ENCODE data around the gene MPST.

MPST gene

DNA sequence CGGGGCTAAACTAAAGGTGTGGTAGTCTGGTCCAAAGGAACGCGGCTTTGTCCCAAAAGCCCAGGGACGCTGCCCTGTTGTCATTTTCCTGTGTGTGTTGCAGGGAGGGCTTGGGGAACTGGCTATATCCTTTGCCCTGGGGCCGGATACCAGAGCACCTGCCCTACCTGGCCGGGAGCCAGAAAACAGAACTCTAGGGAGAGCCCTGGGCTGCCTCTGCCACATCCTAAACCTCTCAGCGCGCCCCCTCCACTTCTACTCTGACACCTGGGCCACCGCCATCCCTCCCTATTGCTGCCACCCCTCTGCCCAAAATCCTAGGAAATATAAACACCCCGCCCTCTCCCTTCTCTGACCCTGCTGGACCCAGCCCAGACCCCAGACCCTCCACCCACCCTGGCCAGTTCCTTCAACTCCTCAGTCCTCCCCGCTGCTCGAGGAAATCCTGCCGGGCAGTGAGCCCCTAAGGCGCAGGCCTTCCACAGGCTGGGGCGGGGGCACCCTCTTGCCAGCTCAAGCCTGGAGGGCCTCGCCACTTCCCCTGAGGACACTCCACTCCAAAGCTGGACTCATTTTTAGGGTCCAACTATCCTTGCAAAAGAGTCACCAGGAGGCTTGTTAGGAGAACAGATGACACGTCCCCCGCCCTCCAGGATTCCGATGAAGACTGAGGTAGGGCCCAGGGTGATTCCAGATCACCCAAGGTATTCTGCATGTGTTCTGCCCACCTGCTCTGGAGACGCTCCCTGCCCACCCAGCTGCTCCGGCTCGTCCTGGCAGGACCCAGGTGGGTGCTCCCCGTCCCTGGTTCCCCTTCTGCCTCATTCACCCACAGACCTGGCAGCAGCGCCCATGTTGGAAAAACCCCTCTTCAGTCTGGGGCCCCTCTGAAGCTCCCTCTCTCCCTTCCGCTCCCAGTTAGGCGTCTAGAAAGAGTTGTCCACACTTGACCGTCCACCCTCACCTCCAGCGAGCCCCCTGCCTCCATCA lies 44.2 kb downstream of the MPST start:
- Histone ChIP-seq H3K4me1 (ENCODE audit: control insufficient read depth, insufficient read depth, low read length) (no peaks in the 10 kb centered on the region), H3K4me3 (ENCODE audit: low read depth, low read length) (no peak overlapping the region), H3K27ac (ENCODE audit: extremely low read depth, low read depth, low read length) (no peak overlapping the region), H3K9me3 (ENCODE audit: control insufficient read depth, insufficient read depth, low read depth, low read length) (no peaks in the 10 kb centered on the region), H3K36me3 (ENCODE audit: control insufficient read depth in 2 of 2, insufficient read depth in 1 of 2, low read length in 2 of 2) (peaks cover 0 to 30% of the 10 kb centered on the region in 2 experiments; a peak in 2 of 3 replicates)
- no peak for TF ChIP-seq ZNF776 (tag by site-specific recombination; IDR thresholded peaks at IDR 0.05; ENCODE audit: borderline replicate concordance)
- TF ChIP-seq, protein P1, sequence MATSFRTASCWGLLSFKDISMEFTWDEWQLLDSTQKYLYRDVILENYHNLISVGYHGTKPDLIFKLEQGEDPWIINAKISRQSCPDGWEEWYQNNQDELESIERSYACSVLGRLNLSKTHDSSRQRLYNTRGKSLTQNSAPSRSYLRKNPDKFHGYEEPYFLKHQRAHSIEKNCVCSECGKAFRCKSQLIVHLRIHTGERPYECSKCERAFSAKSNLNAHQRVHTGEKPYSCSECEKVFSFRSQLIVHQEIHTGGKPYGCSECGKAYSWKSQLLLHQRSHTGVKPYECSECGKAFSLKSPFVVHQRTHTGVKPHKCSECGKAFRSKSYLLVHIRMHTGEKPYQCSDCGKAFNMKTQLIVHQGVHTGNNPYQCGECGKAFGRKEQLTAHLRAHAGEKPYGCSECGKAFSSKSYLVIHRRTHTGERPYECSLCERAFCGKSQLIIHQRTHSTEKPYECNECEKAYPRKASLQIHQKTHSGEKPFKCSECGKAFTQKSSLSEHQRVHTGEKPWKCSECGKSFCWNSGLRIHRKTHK (tag by site-specific recombination; IDR thresholded peaks at IDR 0.05): no peak
- no peak for TF ChIP-seq ZFP41 (tag by site-specific recombination; IDR thresholded peaks at IDR 0.05; ENCODE audit: borderline replicate concordance)
- no peak for TF ChIP-seq ZNF138 (tag by site-specific recombination; IDR thresholded peaks at IDR 0.05; ENCODE audit: borderline replicate concordance)
- no peak for TF ChIP-seq GLI2 (tag by site-specific recombination; IDR thresholded peaks at IDR 0.05; ENCODE audit: borderline replicate concordance, low read depth)
- TF ChIP-seq KLF9 (tag by site-specific recombination; IDR thresholded peaks at IDR 0.05; ENCODE audit: low read depth): no peak
- TF ChIP-seq ZNF133 (tag by site-specific recombination; IDR thresholded peaks at IDR 0.05): no peak
- TF ChIP-seq ZNF274 (IDR thresholded peaks at IDR 0.05; ENCODE audit: low read length): no peak
- TF ChIP-seq ZNF274 (tag by site-specific recombination; IDR thresholded peaks at IDR 0.05; ENCODE audit: borderline replicate concordance): no peak
- TF ChIP-seq ZNF548 (tag by site-specific recombination; IDR thresholded peaks at IDR 0.05): no peak
- TF ChIP-seq ZBTB21 (tag by site-specific recombination; IDR thresholded peaks at IDR 0.05): no peak
- ChIA-PET CTCF (interaction anchor here (1.6 kb wide), 1 partner anchor 15 kb away, joined by 3 read pairs; no protein-coding TSS in a partner anchor), POLR2A (no interaction called here)

DNA sequence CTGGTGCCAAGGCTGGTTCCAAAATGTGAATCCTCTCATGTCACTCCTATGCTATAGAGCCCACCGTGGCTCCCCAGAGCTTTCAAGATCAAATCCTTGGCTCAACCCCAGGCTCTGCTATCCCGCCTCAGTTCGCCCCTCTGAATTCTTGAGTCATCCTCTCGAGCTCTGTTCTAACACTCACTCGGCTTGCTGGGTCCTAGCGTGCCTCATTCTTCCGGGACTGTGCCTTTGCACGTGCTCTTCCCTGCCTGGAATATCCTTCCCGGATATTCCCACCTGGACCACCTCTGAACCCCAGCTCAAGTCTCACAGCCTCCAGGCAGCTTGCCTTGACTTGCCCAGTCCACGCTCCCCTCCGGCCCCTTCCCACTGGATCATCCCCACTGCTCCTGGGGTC lies 45.0 kb downstream of the MPST start:
- Histone ChIP-seq H3K9me3 (ENCODE audit: control insufficient read depth, insufficient read depth, low read depth, low read length) (no peaks in the 10 kb centered on the region), H3K36me3 (ENCODE audit: control insufficient read depth in 2 of 2, insufficient read depth in 1 of 2, low read length in 2 of 2) (peaks cover 0 to 21% of the 10 kb centered on the region in 2 experiments; a peak in 2 of 3 replicates), H3K4me3 (ENCODE audit: low read depth, low read length) (no peak overlapping the region), H3K27ac (ENCODE audit: extremely low read depth, low read depth, low read length) (no peak overlapping the region), H3K4me1 (ENCODE audit: control insufficient read depth, insufficient read depth, low read length) (no peaks in the 10 kb centered on the region)
- ChIA-PET CTCF (interaction anchor here (1.6 kb wide), 1 partner anchor 14 kb away, joined by 3 read pairs; no protein-coding TSS in a partner anchor), POLR2A (interaction anchor here (2.1 kb wide), 1 partner anchor 13 kb away, joined by 5 read pairs; the partner anchor contains the start of gene KCTD17)
- TF ChIP-seq KLF7 (tag by site-specific recombination; IDR thresholded peaks at IDR 0.05; ENCODE audit: borderline replicate concordance) (no peak), ZNF623 (tag by site-specific recombination; IDR thresholded peaks at IDR 0.05) (peak; percentile 65)

DNA sequence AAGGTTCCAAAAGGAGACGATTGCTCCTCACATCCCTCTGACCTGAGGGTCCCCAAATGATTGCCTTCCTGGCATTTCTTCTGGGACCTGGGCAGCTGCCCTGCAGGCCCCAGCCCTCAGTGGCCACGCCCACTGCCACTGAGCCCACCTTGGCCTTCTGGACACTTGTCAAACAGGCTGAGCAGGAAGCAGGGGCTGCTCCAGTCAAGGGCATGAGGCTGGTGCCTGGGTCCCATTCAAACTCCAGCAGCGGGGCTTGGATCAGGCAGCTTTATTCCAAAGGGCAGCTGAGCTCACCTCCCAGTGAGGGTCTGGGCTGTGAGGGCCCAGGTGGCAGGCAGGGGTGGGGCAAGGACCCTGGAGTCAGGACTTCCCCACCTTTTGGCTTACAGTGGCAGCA lies 45.6 kb downstream of the MPST start:
- TF ChIP-seq, protein P2, sequence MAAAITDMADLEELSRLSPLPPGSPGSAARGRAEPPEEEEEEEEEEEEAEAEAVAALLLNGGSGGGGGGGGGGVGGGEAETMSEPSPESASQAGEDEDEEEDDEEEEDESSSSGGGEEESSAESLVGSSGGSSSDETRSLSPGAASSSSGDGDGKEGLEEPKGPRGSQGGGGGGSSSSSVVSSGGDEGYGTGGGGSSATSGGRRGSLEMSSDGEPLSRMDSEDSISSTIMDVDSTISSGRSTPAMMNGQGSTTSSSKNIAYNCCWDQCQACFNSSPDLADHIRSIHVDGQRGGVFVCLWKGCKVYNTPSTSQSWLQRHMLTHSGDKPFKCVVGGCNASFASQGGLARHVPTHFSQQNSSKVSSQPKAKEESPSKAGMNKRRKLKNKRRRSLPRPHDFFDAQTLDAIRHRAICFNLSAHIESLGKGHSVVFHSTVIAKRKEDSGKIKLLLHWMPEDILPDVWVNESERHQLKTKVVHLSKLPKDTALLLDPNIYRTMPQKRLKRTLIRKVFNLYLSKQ (tag by site-specific recombination; IDR thresholded peaks at IDR 0.05; ENCODE audit: borderline replicate concordance): no peak
- TF ChIP-seq PRDM1 (tag by site-specific recombination; IDR thresholded peaks at IDR 0.05): no peak
- no peak for TF ChIP-seq TCF7L2 (IDR thresholded peaks at IDR 0.05; ENCODE audit: borderline replicate concordance, low read depth, low read length)
- TF ChIP-seq ZNF155 (tag by site-specific recombination; IDR thresholded peaks at IDR 0.05): no peak
- TF ChIP-seq ZEB2 (tag by site-specific recombination; IDR thresholded peaks at IDR 0.05): no peak
- no peak for TF ChIP-seq ZNF202 (tag by site-specific recombination; IDR thresholded peaks at IDR 0.05; ENCODE audit: borderline replicate concordance)
- ChIA-PET CTCF (no interaction called here), POLR2A (interaction anchor here (2.1 kb wide), 1 partner anchor 13 kb away, joined by 5 read pairs; the partner anchor contains the start of gene KCTD17)
- Histone ChIP-seq H3K4me3 (ENCODE audit: low read depth, low read length) (no peak overlapping the region), H3K27ac (ENCODE audit: extremely low read depth, low read depth, low read length) (no peak overlapping the region), H3K36me3 (ENCODE audit: control insufficient read depth in 2 of 2, insufficient read depth in 1 of 2, low read length in 2 of 2) (peaks cover 0 to 15% of the 10 kb centered on the region in 2 experiments; a peak in 2 of 3 replicates), H3K4me1 (ENCODE audit: control insufficient read depth, insufficient read depth, low read length) (no peaks in the 10 kb centered on the region), H3K9me3 (ENCODE audit: control insufficient read depth, insufficient read depth, low read depth, low read length) (no peaks in the 10 kb centered on the region)
